SK-N-SH (cell line): ENCODE measurements around the gene ARHGEF17. TPM values are rescaled to one million over a fixed set of nuclear protein-coding genes. Genes with fewer than 3 reads are reported as not detected.

Experiments
- CTCF ChIA-PET: fragments of 300-600, 350-600 bp; formaldehyde crosslinking; extraction: SDS; loops from one replicate; lab custom pipeline; 2021; lab: Yijun Ruan, JAX
- POLR2A ChIA-PET: fragments of 350-600 bp; sonication (Branson Sonifier 250); formaldehyde crosslinking; extraction: SDS; loops from one replicate; lab custom pipeline; 2020; ENCODE audit warnings: antibody characterized with exemption, inconsistent platforms; lab: Yijun Ruan, JAX
- DNase-seq: peaks from one replicate; pipeline ENCODE4 v3.0.0; 2012
- H2AFZ ChIP-seq: fragments of 200-600 bp; sonication (generic); 2 replicates; pipeline ENCODE4 v1.8.1; 2016; ENCODE audit warnings: antibody characterized with exemption, mild to moderate bottlenecking, low read depth
- H3F3A ChIP-seq: fragments of 200-600 bp; sonication (generic); replicated peaks from 2 replicates; pipeline ENCODE3; 2016; ENCODE audit warnings: antibody characterized with exemption, mild to moderate bottlenecking; ENCODE audit not compliant: insufficient read depth
- H3K27ac ChIP-seq, 2 experiments: fragments of 200-500 bp in 1 of 2; fragments of 200-600 bp in 1 of 2; sonication (Bioruptor generic) in 1 of 2; sonication (generic), shearing (Covaris generic) in 1 of 2; 2 replicates each; pipeline versions ENCODE4 v1.5.1 to v1.6.1; 2014 to 2016; ENCODE audit warnings: low read depth in 2 of 2, inconsistent platforms in 1 of 2, low read length in 1 of 2, mild to moderate bottlenecking in 1 of 2, mixed read lengths in 1 of 2
- H3K27me3 ChIP-seq: fragments of 200-600 bp; sonication (generic), shearing (Covaris generic); 2 replicates; pipeline ENCODE4 v1.6.1; 2016; ENCODE audit warnings: mixed run types; ENCODE audit not compliant: insufficient read depth
- H3K36me3 ChIP-seq, 2 experiments: fragments of 200-500 bp in 1 of 2; fragments of 200-600 bp in 1 of 2; sonication (Bioruptor generic) in 1 of 2; sonication (generic) in 1 of 2; replicated peaks in 1 of 2; 2 replicates each; pipeline versions ENCODE3 to v1.5.1; 2014 to 2016; ENCODE audit warnings: low read length in 1 of 2, mild to moderate bottlenecking in 1 of 2; ENCODE audit not compliant: insufficient read depth in 2 of 2, control insufficient read depth in 1 of 2
- H3K4me1 ChIP-seq, 2 experiments: fragments of 200-500 bp in 1 of 2; fragments of 200-600 bp in 1 of 2; sonication (Bioruptor generic) in 1 of 2; sonication (generic), shearing (Covaris generic) in 1 of 2; 2 replicates each; pipeline versions ENCODE4 v1.5.1 to v1.6.1; 2014 to 2016; ENCODE audit warnings: low read depth in 1 of 2, low read length in 1 of 2, mixed run types in 1 of 2; ENCODE audit not compliant: insufficient read depth in 2 of 2, control insufficient read depth in 1 of 2
- H3K4me2 ChIP-seq: fragments of 200-600 bp; sonication (generic), shearing (Covaris generic); 2 replicates; pipeline ENCODE4 v1.6.1; 2017; ENCODE audit warnings: mixed run types
- H3K4me3 ChIP-seq, 2 experiments: fragments of 200-500 bp in 1 of 2; fragments of 200-600 bp in 1 of 2; sonication (Bioruptor generic) in 1 of 2; sonication (generic), shearing (Covaris generic) in 1 of 2; 2 replicates each; pipeline versions ENCODE4 v1.5.1 to v1.8.1; 2014 to 2016; ENCODE audit warnings: low read depth in 2 of 2, inconsistent platforms in 1 of 2, low read length in 1 of 2, mild to moderate bottlenecking in 1 of 2, mixed read lengths in 1 of 2, moderate library complexity in 1 of 2
- H3K79me2 ChIP-seq: fragments of 200-600 bp; sonication (generic); 2 replicates; pipeline ENCODE4 v1.8.1; 2017; ENCODE audit warnings: mild to moderate bottlenecking; ENCODE audit not compliant: insufficient read depth
- H3K9ac ChIP-seq: fragments of 200-600 bp; sonication (generic); 2 replicates; pipeline ENCODE4 v1.6.1; 2017; ENCODE audit warnings: mixed run types
- H3K9me2 ChIP-seq: fragments of 200-600 bp; sonication (generic); 2 replicates; pipeline ENCODE4 v1.6.1; 2017; ENCODE audit warnings: mixed run types
- H3K9me3 ChIP-seq: fragments of 200-600 bp; sonication (generic); 2 replicates; pipeline ENCODE4 v1.6.1; 2017; ENCODE audit warnings: mixed run types, mild to moderate bottlenecking, moderate library complexity
- H4K20me1 ChIP-seq: fragments of 200-600 bp; sonication (generic); 2 replicates; pipeline ENCODE4 v1.6.1; 2017; ENCODE audit warnings: mild to moderate bottlenecking, mixed run types; ENCODE audit not compliant: insufficient read depth
- CHD2 ChIP-seq: fragments of 150-350 bp; IDR thresholded peaks from 2 replicates; pipeline ENCODE4 v1.6.1; 2018; ENCODE audit warnings: low read length; ENCODE audit not compliant: partially characterized antibody
- EP300 ChIP-seq, 2 experiments: IDR thresholded peaks; 2 replicates each; pipeline versions ENCODE4 v1.4.0 to v1.6.1; 2012; ENCODE audit warnings: borderline replicate concordance in 1 of 2, low read depth in 1 of 2, low read length in 1 of 2
- FOSL2 ChIP-seq: IDR thresholded peaks from 2 replicates; pipeline ENCODE4 v1.4.0; 2012; ENCODE audit warnings: low read depth, mild to moderate bottlenecking, moderate library complexity, borderline replicate concordance
- GABPA ChIP-seq: IDR thresholded peaks from 2 replicates; pipeline ENCODE4 v1.4.0; 2012; ENCODE audit warnings: low read depth, mild to moderate bottlenecking
- IRF3 ChIP-seq: fragments of 150-350 bp; IDR thresholded peaks from 2 replicates; pipeline ENCODE4 v1.6.1; 2016; ENCODE audit warnings: mild to moderate bottlenecking, low read depth, low read length
- MEF2A ChIP-seq: IDR thresholded peaks from 2 replicates; pipeline ENCODE4 v1.4.0; 2012; ENCODE audit warnings: low read depth, borderline replicate concordance
- MXI1 ChIP-seq: IDR thresholded peaks from 2 replicates; pipeline ENCODE4 v1.6.1; 2012; ENCODE audit warnings: mild to moderate bottlenecking, low read depth, low read length, improper control_type of control experiment
- NFIC ChIP-seq: IDR thresholded peaks from 2 replicates; pipeline ENCODE4 v1.4.0; 2012; ENCODE audit warnings: borderline replicate concordance
- NRF1 ChIP-seq: IDR thresholded peaks from 2 replicates; pipeline ENCODE4 v1.6.1; 2012; ENCODE audit warnings: low read depth, mild to moderate bottlenecking, low read length
- RCOR1 ChIP-seq: fragments of 150-350 bp; IDR thresholded peaks from 2 replicates; pipeline ENCODE4 v1.6.1; 2017; ENCODE audit warnings: antibody characterized with exemption, low read length
- RFX5 ChIP-seq: IDR thresholded peaks from 2 replicates; pipeline ENCODE4 v1.6.1; 2012; ENCODE audit warnings: mild to moderate bottlenecking, improper control_type of control experiment, low read length
- RXRA ChIP-seq: IDR thresholded peaks from 2 replicates; pipeline ENCODE4 v1.4.0; 2012; ENCODE audit warnings: low read depth, mild to moderate bottlenecking, borderline replicate concordance
- SIN3A ChIP-seq: IDR thresholded peaks from 2 replicates; pipeline ENCODE4 v1.6.1; 2012; ENCODE audit warnings: low read depth, mild to moderate bottlenecking, low read length, moderate library complexity, borderline replicate concordance
- SMC3 ChIP-seq: IDR thresholded peaks from 2 replicates; pipeline ENCODE4 v1.6.1; 2012; ENCODE audit warnings: low read depth, low read length, improper control_type of control experiment
- TEAD4 ChIP-seq: IDR thresholded peaks from 2 replicates; pipeline ENCODE4 v1.4.0; 2012; ENCODE audit warnings: mild to moderate bottlenecking, borderline replicate concordance; ENCODE audit not compliant: insufficient read depth
- WGBS: methylation state at CpG from one replicate; pipeline ENCODE4 v1.1.6; 2017; ENCODE audit warnings: low lambda C conversion rate; 5-methylcytosine and 5-hydroxymethylcytosine counted together
- polyA plus RNA-seq, 3 experiments: library from polyadenylated mRNA; depleted of rRNA; stranded (reverse); fragments of >200 nt; gene quantifications; 2 replicates each; pipeline ENCODE4 v1.2.3, GENCODE V29; 2012
- TF ChIP-seq, protein P1 (sequence below): IDR thresholded peaks from 2 replicates; pipeline ENCODE4 v1.4.0; 2012; ENCODE audit warnings: low read depth, borderline replicate concordance
- TF ChIP-seq, protein P2 (sequence below): IDR thresholded peaks from 2 replicates; pipeline ENCODE4 v1.6.1; 2012; ENCODE audit warnings: mild to moderate bottlenecking, low read depth, low read length, moderate library complexity
- TF ChIP-seq, protein P3 (sequence below): fragments of 200-600 bp; sonication (generic); IDR thresholded peaks from 2 replicates; pipeline ENCODE4 v1.6.1; 2017; ENCODE audit warnings: antibody characterized with exemption, mild to moderate bottlenecking, moderate library complexity
- TF ChIP-seq, protein P4 (sequence below): IDR thresholded peaks from 2 replicates; pipeline ENCODE4; 2012

The ARHGEF17 gene
- polyA plus RNA-seq, 1 of the 3 experiments (the other 2 are of a cell fraction) = 45.9 TPM

DNA sequence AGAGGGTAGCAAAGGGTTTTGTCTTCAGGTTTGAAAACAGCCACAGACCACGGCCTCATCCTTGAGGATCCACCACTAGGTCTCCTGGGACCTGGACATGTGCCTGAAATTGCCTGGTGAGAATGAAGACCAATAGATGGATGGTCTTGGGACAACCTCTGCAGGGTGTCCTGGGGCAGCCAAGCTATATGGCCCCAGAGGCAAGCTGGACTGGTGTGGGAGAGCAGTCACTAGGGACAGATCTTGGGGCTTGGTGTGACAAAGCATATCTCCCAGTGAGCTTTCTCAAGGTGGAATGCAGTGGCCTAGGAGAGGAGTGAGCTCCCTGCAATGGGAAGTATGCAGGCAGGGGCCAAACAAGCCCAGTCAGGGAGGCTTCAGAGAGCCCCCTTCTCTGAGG, 22.4 kb upstream of the ARHGEF17 start:
- Histone ChIP-seq H3K9me3 (no peaks in the 10 kb centered on the region), H3K9ac (no peak overlapping the region), H3K36me3 (no peaks in the 10 kb centered on the region), H3K4me3 (no peak overlapping the region), H3K79me2 (no peaks in the 10 kb centered on the region), H3K4me1 (peaks cover 9 to 47% of the 10 kb centered on the region in 2 experiments), H4K20me1 (no peaks in the 10 kb centered on the region), H3F3A (no peaks in the 10 kb centered on the region), H3K27ac (no peak overlapping the region), H3K27me3 (no peaks in the 10 kb centered on the region), H2AFZ (no peak overlapping the region), H3K4me2 (no peak overlapping the region), H3K9me2 (no peaks in the 10 kb centered on the region)
- CTCF ChIA-PET = interaction anchor here (0.9 to 14.8 kb wide), 9 partner anchors 9 to 100 kb away, joined by 3 to 283 read pairs (median 69); partner anchors contain the start of genes ARHGEF17 and P2RY6
- WGBS = 100% methylated on average over 1 of the region's 1 CpG
- TF ChIP-seq CHD2 = no peak
- TF ChIP-seq, protein P1, sequence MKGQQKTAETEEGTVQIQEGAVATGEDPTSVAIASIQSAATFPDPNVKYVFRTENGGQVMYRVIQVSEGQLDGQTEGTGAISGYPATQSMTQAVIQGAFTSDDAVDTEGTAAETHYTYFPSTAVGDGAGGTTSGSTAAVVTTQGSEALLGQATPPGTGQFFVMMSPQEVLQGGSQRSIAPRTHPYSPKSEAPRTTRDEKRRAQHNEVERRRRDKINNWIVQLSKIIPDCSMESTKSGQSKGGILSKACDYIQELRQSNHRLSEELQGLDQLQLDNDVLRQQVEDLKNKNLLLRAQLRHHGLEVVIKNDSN = no peak
- no peak for TF ChIP-seq TEAD4
- TF ChIP-seq, protein P2, sequence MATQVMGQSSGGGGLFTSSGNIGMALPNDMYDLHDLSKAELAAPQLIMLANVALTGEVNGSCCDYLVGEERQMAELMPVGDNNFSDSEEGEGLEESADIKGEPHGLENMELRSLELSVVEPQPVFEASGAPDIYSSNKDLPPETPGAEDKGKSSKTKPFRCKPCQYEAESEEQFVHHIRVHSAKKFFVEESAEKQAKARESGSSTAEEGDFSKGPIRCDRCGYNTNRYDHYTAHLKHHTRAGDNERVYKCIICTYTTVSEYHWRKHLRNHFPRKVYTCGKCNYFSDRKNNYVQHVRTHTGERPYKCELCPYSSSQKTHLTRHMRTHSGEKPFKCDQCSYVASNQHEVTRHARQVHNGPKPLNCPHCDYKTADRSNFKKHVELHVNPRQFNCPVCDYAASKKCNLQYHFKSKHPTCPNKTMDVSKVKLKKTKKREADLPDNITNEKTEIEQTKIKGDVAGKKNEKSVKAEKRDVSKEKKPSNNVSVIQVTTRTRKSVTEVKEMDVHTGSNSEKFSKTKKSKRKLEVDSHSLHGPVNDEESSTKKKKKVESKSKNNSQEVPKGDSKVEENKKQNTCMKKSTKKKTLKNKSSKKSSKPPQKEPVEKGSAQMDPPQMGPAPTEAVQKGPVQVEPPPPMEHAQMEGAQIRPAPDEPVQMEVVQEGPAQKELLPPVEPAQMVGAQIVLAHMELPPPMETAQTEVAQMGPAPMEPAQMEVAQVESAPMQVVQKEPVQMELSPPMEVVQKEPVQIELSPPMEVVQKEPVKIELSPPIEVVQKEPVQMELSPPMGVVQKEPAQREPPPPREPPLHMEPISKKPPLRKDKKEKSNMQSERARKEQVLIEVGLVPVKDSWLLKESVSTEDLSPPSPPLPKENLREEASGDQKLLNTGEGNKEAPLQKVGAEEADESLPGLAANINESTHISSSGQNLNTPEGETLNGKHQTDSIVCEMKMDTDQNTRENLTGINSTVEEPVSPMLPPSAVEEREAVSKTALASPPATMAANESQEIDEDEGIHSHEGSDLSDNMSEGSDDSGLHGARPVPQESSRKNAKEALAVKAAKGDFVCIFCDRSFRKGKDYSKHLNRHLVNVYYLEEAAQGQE = no peak
- TF ChIP-seq IRF3 = no peak
- TF ChIP-seq RCOR1 = no peak
- no peak for TF ChIP-seq MXI1
- TF ChIP-seq SIN3A = no peak
- no peak for TF ChIP-seq NRF1
- TF ChIP-seq EP300 (IDR thresholded peaks at IDR 0.05; ENCODE audit: borderline replicate concordance in 1 of 2, low read depth in 1 of 2, low read length in 1 of 2) = no peak
- TF ChIP-seq, protein P3, sequence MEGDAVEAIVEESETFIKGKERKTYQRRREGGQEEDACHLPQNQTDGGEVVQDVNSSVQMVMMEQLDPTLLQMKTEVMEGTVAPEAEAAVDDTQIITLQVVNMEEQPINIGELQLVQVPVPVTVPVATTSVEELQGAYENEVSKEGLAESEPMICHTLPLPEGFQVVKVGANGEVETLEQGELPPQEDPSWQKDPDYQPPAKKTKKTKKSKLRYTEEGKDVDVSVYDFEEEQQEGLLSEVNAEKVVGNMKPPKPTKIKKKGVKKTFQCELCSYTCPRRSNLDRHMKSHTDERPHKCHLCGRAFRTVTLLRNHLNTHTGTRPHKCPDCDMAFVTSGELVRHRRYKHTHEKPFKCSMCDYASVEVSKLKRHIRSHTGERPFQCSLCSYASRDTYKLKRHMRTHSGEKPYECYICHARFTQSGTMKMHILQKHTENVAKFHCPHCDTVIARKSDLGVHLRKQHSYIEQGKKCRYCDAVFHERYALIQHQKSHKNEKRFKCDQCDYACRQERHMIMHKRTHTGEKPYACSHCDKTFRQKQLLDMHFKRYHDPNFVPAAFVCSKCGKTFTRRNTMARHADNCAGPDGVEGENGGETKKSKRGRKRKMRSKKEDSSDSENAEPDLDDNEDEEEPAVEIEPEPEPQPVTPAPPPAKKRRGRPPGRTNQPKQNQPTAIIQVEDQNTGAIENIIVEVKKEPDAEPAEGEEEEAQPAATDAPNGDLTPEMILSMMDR = no peak
- TF ChIP-seq RXRA = no peak
- TF ChIP-seq FOSL2 = no peak
- no peak for TF ChIP-seq NFIC
- TF ChIP-seq, protein P4, sequence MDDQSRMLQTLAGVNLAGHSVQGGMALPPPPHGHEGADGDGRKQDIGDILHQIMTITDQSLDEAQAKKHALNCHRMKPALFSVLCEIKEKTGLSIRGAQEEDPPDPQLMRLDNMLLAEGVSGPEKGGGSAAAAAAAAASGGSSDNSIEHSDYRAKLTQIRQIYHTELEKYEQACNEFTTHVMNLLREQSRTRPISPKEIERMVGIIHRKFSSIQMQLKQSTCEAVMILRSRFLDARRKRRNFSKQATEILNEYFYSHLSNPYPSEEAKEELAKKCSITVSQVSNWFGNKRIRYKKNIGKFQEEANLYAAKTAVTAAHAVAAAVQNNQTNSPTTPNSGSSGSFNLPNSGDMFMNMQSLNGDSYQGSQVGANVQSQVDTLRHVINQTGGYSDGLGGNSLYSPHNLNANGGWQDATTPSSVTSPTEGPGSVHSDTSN = no peak
- TF ChIP-seq GABPA = no peak
- TF ChIP-seq SMC3 = no peak
- no peak for TF ChIP-seq RFX5
- no peak for TF ChIP-seq MEF2A
- POLR2A ChIA-PET = no interaction called here
- no peak for DNase-seq
